ENCODE results near the gene PACRG.

PACRG gene

GRCh38 chr6:163036160-163036645 lies 308.4 kb downstream of the PACRG start:
- Mint-ChIP-seq H3K9me3 (peaks cover 35% of the 10 kb centered on the region), H3K4me1 (no peaks in the 10 kb centered on the region), H3K36me3 (ENCODE audit: low read depth) (no peaks in the 10 kb centered on the region), H3K27me3 (ENCODE audit: low read depth, poor library complexity) (peaks cover 7% of the 10 kb centered on the region), H3K4me3 (no peak overlapping the region), H3K27ac (no peak overlapping the region)
- no peak for DNase-seq
- TF ChIP-seq CTCF (IDR thresholded peaks at IDR 0.05), result no peak

- H3K36me3 Mint-ChIP-seq (ENCODE audit: low read depth), result no peaks in the 10 kb centered on the region
- no peak for DNase-seq
- H3K27ac Mint-ChIP-seq, result no peak overlapping the region
- no peak overlapping the region for H3K4me3 Mint-ChIP-seq
- peaks cover 7% of the 10 kb centered on the region for H3K27me3 Mint-ChIP-seq (ENCODE audit: low read depth, poor library complexity)
- TF ChIP-seq CTCF (IDR thresholded peaks at IDR 0.05), result no peak
- peaks cover 26% of the 10 kb centered on the region for H3K9me3 Mint-ChIP-seq
- H3K4me1 Mint-ChIP-seq, result no peaks in the 10 kb centered on the region
Observed at GRCh38 chr6:163038317-163038716, 310.5 kb downstream of the PACRG start.

DNA sequence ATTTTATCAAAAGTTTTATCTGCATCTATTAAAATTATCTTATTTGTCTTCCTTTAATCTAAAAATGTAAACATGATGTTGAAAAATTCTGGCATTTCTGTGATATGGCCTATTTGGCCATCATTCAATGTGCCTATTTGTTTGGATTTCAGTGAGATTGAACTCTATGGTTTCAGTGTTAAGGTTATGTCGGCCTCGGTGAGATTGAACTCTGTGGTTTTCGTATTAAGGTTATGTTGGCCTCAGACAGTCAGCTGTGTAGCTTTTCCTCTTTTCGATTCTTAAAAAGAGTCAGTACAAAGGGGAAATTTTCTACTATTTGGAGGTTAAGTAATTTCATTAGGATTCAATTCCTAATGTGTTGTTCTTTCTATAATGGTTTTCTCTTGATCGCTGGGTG lies 320.6 kb downstream of the PACRG start:
- Mint-ChIP-seq H3K27ac (no peak overlapping the region), H3K9me3 (peaks cover 19% of the 10 kb centered on the region), H3K36me3 (ENCODE audit: low read depth) (no peaks in the 10 kb centered on the region), H3K4me3 (no peak overlapping the region), H3K4me1 (no peaks in the 10 kb centered on the region), H3K27me3 (ENCODE audit: low read depth, poor library complexity) (peaks cover 3% of the 10 kb centered on the region)
- no peak for DNase-seq
- no peak for TF ChIP-seq CTCF (IDR thresholded peaks at IDR 0.05)

DNA sequence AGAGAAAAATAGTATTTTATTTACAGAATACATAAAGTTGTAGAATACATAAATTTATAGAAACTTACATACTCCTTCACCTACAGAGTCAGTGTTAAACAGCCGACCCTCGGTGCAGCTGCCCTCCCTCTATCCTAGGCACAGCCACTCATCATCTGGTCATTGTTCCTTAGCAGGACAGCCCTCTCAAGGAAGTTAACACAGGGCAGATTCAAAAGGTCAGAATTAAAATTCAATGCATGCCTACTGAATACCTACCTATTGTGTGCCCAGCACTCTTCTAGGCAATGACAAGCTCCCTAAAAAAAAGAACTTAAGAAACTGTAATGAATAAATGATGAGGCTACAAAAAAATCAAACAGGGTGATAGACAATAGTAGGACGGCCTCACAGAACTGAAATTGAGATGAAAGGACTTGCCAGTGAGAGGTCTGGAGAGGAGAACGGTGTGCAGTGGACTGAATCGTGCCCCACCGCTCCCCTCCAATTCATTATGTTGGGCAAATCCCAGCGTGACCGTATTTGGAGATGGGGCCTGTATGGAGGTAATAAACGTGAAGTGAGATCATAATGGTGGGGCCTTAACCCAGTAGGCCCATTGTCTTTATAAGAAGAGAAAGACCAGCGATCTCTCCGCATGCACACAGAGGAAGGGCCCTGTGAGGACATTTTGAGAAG lies 326.0 kb downstream of the PACRG start:
- Mint-ChIP-seq H3K9me3 (peaks cover 26% of the 10 kb centered on the region), H3K27ac (peak overlapping the region; percentile 83), H3K4me1 (peaks cover 7% of the 10 kb centered on the region), H3K4me3 (no peak overlapping the region), H3K36me3 (ENCODE audit: low read depth) (no peaks in the 10 kb centered on the region), H3K27me3 (ENCODE audit: low read depth, poor library complexity) (no peaks in the 10 kb centered on the region)
- no peak for DNase-seq
- no peak for TF ChIP-seq CTCF (IDR thresholded peaks at IDR 0.05)

DNA sequence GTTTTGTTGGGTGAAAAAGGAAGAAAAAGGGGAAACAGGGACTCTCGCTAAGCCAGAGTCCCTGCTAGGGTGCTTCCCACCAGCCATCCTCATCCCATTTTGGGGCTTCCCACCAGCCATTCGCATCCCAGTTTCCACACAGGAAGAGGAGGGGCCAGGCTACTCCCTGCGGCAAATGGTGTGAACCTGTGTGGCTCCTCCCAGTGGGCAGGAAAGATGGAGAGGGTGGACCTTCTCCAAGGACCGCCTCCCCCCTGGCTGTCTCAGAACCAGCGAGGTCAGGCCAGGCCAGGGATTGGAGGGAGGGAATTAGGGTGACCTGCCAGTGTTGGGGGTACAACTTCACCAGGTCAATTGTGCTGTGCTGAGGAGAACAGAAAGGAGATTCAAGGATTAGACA lies 326.9 kb downstream of the PACRG start:
- TF ChIP-seq CTCF (IDR thresholded peaks at IDR 0.05), result no peak
- Mint-ChIP-seq H3K9me3 (peaks cover 31% of the 10 kb centered on the region), H3K27ac (no peak overlapping the region), H3K4me3 (no peak overlapping the region), H3K4me1 (peaks cover 7% of the 10 kb centered on the region), H3K27me3 (ENCODE audit: low read depth, poor library complexity) (no peaks in the 10 kb centered on the region), H3K36me3 (ENCODE audit: low read depth) (no peaks in the 10 kb centered on the region)
- DNase-seq, result no peak

- Mint-ChIP-seq H3K27me3 (ENCODE audit: low read depth, poor library complexity) (no peaks in the 10 kb centered on the region), H3K4me1 (peaks cover 7% of the 10 kb centered on the region), H3K4me3 (no peak overlapping the region), H3K36me3 (ENCODE audit: low read depth) (no peaks in the 10 kb centered on the region), H3K9me3 (peaks cover 12% of the 10 kb centered on the region), H3K27ac (no peak overlapping the region)
- TF ChIP-seq CTCF (IDR thresholded peaks at IDR 0.05), result no peak
- DNase-seq, result no peak
Observed at GRCh38 chr6:163057260-163057659, 329.5 kb downstream of the PACRG start.

Measured in nephron progenitor cell (in vitro differentiated cells).